HG03060 (cell line): ENCODE data around the gene HEPN1.

Experiments
- ATAC-seq: cut with Tn5 transposase; IDR thresholded peaks from one replicate; pipeline ENCODE4 v1.9.1; 2021; ENCODE audit warnings: low read depth, moderate number of reproducible peaks; ENCODE audit not compliant: unreplicated experiment

The HEPN1 gene

DNA sequence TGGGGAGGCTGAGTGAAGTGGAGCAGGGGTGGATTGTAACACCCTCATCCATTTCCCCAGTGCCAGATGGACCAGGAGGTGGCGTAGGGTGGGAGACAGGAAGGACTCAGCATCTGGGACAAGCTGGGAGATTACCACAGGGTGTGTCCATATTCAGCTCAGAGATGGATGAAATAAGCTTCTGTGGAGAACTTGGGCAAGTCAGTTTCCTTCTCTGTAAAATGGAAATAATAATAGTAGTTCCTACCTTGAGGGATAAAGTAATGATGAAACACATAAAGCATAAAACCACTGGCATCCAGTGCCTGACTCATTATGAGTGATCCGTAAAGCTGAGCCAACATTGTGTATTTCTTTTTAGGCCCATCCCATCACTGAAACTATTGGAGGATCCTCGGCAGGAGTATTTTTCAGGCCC, 20.8 kb upstream of the HEPN1 start:
- no peak for ATAC-seq

- no peak for ATAC-seq
Observed at GRCh38 chr11:124898711-124899110, 20.3 kb upstream of the HEPN1 start.

DNA sequence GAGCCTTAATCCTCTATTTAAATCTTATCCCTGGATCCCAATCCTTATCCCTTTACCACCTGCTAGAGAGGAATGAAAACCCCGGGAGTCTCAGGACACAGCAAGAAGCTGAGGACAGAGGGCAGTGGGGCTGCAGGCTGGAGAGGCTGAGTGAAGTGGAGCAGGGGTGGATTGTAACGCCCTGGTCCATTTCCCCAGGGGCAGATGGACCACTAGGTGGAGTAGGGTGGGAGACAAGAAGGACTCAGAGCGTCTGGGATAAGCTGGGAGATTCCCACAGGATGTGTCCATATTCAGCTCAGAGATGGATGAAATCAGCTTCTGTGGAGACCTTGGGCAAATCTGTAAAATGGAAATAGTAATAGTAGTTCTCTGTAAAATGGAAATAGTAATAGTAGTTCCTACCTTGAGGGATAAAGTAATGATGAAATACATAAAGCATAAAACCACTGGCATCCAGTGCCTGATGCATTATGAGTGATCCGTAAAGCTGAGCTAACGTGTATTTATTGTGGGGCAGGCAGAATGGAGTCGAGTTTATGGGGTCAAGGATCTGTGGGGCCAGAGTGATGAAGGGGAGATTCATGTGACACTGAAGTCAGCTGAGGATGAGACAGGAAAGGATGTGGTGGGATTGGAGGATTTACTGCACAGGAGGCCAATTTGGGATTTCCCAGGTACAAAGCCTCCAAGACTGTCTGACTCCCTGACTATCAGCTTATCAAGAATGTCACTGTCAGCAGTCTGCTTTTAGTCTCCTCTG, 19.5 kb upstream of the HEPN1 start:
- no peak for ATAC-seq

DNA sequence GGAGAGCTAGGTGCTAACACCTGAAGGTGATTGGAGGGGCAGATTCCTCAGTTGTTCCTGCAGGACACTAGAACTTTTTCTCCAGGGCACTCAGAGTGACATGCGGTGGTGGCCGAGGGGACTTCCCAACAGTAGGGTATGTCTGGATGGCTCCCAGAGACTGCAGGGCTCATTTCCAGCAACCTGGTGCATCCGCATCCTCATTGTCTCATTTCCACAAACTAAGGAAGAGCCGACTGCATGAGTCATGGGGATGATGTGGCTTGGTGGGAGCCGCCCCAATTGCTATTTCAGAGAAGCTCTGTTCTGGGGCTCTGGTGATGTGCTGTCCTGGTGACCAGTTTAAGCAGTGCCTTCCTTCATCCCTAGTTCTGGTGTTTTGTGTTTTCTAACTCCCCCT, 18.6 kb upstream of the HEPN1 start:
- ATAC-seq, result no peak

- ATAC-seq, result no peak
Observed at GRCh38 chr11:124902616-124903015, 16.4 kb upstream of the HEPN1 start.

DNA sequence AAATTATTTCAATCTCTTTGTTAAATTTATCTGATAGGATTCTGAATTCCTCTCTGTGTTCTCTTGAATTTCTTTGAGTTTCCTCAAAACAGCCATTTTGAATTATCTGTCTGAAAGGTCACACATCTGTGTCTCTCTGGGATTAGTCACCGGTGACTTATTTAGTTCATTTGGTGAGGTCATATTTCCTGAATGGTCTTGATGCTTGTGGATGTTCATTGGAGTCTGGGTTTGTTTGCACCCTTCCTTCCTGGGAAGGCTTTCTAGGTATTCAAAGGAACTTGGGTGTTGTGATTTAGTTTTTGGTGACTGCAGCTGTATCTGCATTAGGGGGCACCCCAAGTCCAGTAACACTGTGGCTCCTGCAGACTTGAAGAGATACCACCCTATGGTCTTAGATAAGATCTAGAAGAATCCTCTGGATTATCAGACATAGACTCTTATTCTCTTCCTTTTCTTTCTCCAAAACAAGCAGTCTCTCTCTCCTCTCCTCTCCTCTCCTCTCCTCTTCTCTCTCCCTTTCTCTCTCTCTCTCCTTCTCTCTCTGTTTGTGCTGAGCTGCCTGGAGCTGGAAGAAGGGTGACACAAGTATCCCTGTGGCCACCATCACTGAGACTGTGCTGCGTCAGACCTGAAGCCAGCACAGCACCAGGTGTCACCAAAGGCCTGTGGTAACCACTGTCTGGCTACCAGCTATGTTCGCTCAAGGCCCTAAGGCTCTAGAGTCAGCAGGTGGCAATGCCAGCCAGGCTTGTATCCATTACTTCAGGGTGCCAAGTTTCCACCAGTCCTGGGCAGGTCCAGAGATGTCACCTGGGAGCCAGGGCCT, 3.3 kb upstream of the HEPN1 start:
- ATAC-seq, result no peak

DNA sequence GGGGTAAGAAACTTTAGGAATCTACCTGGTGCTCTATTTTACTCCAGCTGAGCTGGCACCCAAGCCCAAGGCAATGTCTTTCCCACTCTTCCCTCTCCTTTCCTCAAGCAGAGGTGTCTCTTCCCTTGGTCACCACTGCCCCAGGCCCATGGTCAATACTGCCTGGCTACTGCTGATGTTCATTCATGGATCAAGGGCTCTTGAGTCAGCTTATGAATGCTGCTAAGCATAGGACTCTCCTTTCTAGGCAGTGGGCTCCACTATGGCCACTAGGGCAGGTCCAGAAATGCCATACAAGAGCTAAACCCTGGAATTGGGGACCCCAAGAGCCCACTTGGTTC, 2.7 kb upstream of the HEPN1 start:
- ATAC-seq, result no peak

DNA sequence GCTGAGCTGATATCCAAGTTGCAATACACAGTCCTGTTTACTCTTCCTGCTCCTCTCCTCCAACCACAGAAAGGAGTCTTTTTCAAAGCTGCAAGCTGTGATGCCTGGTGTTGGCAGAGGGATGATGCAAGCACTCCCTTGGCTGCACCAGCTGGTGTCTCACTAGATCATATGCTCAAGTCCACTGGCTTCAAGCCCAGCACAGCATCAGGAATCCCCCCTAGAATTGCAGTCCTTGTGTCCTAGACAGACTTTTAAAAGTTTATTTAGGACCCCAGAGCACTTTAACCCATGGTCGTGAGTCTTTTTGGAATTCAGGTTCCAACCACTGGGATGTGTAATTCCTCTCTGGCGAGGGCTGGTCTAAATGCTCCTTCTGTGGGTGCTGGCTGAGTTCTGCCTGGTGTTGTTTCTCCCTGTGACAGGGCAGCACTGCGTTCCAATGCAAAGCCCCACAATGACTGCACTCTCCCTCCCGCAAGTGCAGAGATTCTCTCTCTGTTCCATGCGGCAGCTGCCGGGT, 1.9 kb upstream of the HEPN1 start:
- ATAC-seq, result no peak

GRCh38 chr11:124919898-124920297, 848 bp downstream of the HEPN1 start:
- ATAC-seq, result no peak

GRCh38 chr11:124920356-124920755, 1.3 kb downstream of the HEPN1 start:
- no peak for ATAC-seq

GRCh38 chr11:124920870-124921609, 2.0 kb downstream of the HEPN1 start:
- no peak for ATAC-seq

- no peak for ATAC-seq
Observed at GRCh38 chr11:124922831-124923230, 3.8 kb downstream of the HEPN1 start.

DNA sequence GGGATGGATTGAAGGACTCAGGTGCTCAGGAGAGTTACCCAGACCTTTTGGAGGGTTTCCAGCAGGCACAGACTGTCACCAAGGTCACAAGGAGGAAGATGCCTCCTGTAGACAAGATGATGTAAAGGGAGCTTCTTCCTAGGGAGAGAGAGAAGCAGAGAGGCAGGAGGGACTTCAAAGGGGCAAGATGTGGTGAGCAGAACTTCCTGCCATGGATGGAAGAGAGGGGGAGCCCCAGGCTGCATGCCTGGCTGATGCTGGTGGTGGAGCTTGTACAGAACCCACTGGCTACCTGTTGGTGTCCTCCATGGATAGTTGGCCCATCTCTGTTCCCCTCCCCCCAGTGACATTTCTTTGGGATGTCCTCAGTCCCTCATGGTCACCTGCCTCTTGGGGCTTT, 4.2 kb downstream of the HEPN1 start:
- no peak for ATAC-seq

DNA sequence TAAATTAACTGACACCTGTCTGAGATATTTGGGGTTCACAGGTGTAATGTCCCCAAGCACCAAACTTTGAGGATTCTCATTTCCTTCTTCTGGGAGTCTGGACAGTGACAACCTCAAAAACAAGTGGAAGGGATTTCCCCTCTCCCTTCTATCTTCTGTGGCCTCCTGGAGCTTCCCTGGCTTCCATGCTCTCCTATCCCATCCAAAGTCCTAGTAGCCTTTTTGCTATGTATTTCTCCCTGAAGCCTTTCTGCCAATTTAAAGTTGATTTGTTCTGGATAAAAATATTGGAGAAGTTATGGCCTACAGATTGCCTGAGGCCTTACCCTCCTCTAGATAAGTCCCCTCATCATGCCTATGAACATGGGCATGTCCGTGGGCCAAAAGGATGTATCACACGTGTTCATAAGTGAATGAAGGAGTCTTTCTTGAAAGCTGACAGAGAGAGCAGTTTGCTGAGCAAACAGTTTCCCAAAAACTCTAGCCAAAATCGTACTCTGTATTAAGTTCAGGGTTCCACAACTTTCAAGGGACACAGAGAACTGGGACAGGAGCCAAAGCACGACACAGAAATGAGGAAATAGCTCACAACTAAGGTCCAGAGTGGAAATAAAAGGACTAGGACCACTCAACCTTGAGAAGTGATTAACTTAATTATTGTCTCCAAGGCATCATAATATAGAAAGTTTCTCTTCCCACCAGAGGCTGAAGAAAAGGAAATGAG, 10.1 kb downstream of the HEPN1 start:
- ATAC-seq, result no peak

- ATAC-seq, result peak; percentile 69
Observed at GRCh38 chr11:124930799-124931198, 11.7 kb downstream of the HEPN1 start.

DNA sequence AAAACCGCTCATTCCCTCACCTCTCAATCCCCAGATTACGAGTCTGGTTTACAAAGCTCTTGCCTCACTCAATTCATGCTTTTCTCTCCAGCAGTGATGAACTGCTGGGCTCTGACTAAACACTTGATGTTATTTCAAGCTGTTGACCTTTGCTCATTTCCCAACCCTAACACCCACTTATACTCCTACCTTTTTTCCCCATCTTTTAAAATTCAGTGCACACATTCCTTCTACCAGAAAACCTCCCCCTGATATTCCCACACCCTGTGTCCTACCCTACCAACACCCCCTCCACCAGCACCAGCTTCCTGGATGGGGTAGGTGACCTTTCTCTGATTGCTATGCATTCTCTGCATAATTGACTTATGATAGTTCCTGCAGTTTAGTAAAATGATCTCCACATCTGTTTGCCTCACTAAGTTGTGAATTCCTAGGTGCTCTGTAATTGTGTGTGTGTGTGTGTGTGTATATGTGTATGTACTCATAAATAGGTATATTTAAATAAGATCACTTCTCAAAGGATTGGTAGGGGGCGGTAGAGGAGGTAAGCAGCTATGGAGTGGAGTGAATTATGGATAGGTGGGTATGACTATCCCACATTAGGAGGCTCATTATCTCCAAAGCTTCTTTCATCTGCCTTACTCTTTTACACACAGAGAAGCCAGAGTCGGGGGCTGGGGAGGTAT, 16.0 kb downstream of the HEPN1 start:
- ATAC-seq, result no peak

DNA sequence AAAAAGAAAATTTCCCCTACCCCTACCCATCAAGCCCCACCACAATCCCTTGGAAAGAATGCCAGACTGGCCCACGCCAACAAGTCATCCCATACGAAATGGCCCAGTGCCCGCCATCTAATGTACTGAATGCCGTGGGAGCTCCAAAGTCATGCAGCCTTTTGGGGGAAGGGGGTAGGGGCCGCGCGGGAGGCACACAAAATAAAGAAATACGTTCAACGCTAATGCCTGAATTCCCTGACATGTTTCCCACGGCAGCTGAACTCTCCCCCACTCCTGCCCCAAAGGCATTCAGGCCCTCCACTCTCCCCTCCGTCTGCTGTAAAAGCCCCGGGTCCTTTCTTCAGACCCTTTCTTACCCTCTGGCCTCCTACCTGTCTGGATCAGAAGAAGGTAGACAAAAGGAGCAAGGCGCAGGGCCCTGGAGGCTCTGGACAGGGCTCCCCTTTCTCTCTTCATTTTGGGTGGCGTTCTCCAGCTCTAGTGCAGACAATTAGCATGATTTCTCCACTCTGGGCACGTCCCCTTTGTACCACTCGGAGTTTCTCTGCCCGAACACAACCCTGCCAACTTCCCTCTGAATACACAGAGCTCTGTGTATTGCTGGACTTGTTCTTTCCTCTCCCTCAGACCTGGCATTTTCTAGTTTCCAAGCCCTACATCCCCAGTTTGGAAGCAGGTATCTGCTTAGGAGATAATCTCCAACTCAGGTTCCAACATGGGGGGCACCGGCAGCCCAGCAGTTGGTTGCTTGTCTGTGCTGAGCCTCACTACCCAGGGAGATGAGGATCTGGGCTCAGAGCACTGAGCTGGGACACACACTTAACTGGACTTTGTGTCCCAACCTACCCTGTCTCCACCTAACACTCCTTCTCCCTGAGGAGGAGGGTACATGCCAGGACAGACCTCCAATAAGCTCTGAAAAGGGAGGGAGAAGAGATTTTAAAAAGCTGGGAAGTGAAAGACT, 16.8 kb downstream of the HEPN1 start, which contains the start of gene HEPACAM:
Gene HEPACAM, minus strand, starts transcription at position 500 of the 967 bp plus-strand sequence. Its CDS starts 41 bp downstream, at position 459.
- ATAC-seq, result no peak

DNA sequence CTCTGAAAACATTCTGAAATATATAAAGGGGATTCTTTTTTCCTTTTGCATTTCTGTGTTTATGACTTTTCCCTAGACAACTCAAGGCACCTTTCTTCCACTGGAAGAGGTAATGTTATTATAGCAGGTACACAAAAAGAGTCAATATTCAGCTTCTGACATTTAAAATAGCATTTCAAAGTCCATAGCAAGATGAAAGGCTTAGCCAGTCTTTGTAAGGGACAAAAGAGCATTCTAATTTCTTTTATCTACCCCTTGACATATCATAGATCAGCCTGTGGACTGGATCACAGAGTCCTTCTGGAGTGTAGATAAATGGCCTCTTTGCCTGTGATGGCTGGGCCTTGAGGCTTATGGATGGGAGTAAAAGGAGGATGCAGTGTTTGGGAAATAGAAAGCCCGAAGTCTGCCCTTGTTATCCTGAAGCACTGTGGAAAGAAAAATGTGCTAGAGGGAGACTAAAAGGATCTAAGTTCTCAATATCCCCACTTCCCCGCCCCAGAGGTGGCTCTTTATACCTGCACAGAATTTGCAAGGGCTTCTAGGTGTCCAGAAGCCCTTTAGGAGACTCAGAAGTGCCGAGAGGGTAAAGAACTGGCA, 18.4 kb downstream of the HEPN1 start:
- no peak for ATAC-seq
